Glutamatergic neuron (in vitro differentiated cells): ENCODE measurements around the gene FRK. TPM values are rescaled to one million over a fixed set of nuclear protein-coding genes. Genes with fewer than 3 reads are reported as not detected.
"Not testable (repeated sequence)": the region's sequence is repeated elsewhere in the genome, so short reads cannot be mapped to it uniquely, and the experiment has no call there.

Experiments used
- DNase-seq: peaks from one replicate; pipeline ENCODE4 v3.0.0; 2022
- H3K27ac Mint-ChIP-seq: one replicate; pipeline ENCODE4 v1.8.0; 2020; ENCODE audit warnings: mild to moderate bottlenecking, mixed read lengths, inconsistent platforms; ENCODE audit not compliant: unreplicated experiment
- H3K27me3 Mint-ChIP-seq: one replicate; pipeline ENCODE4 v1.8.0; 2020; ENCODE audit warnings: mild to moderate bottlenecking, moderate library complexity, mixed read lengths, inconsistent platforms; ENCODE audit not compliant: unreplicated experiment
- H3K36me3 Mint-ChIP-seq: one replicate; pipeline ENCODE4 v1.8.0; 2020; ENCODE audit warnings: mild to moderate bottlenecking, mixed read lengths, inconsistent platforms; ENCODE audit not compliant: unreplicated experiment
- H3K4me1 Mint-ChIP-seq: one replicate; pipeline ENCODE4 v1.8.0; 2020; ENCODE audit warnings: mild to moderate bottlenecking, low read depth, mixed read lengths, inconsistent platforms; ENCODE audit not compliant: unreplicated experiment
- H3K4me3 Mint-ChIP-seq: one replicate; pipeline ENCODE4 v1.8.0; 2020; ENCODE audit warnings: mild to moderate bottlenecking, mixed read lengths, inconsistent platforms; ENCODE audit not compliant: unreplicated experiment
- H3K9me3 Mint-ChIP-seq: one replicate; pipeline ENCODE4 v1.8.0; 2020; ENCODE audit warnings: mild to moderate bottlenecking, moderate library complexity, mixed read lengths, inconsistent platforms; ENCODE audit not compliant: unreplicated experiment
- CTCF ChIP-seq: fragments of 200-600 bp; sonication (generic); IDR thresholded peaks from one replicate; pipeline ENCODE4 v1.5.0; 2021; ENCODE audit not compliant: partially characterized antibody, unreplicated experiment
- total RNA-seq: library from RNA; stranded (reverse); fragmentation: NEBNext Ultra II Directional; extraction: Animal tissue kit (Norgen Biotek cat#: 25700); gene quantifications from one replicate; pipeline ENCODE4 v1.2.1, GENCODE V29; 2021; ENCODE audit not compliant: unreplicated experiment

FRK gene
- total RNA-seq, 1 donor from 2014 or later: 0.37 TPM

- H3K27ac Mint-ChIP-seq: no peak overlapping the region
- H3K27me3 Mint-ChIP-seq: no peaks in the 10 kb centered on the region
- TF ChIP-seq CTCF: no peak
Observed at GRCh38 chr6:115945306-115945705, 115.4 kb downstream of the FRK start.

GRCh38 chr6:115944829-115945228 lies 115.9 kb downstream of the FRK start:
- H3K27me3 Mint-ChIP-seq, H3K27ac Mint-ChIP-seq, DNase-seq, H3K4me3 Mint-ChIP-seq, H3K9me3 Mint-ChIP-seq, H3K36me3 Mint-ChIP-seq, H3K4me1 Mint-ChIP-seq: not testable (repeated sequence)

More at GRCh38 chr6:115945306-115945705, 115.4 kb downstream of the FRK start:
- no peak for DNase-seq
- Mint-ChIP-seq H3K36me3 (peaks cover 4% of the 10 kb centered on the region), H3K9me3 (peaks cover under 1% of the 10 kb centered on the region), H3K4me1 (no peaks in the 10 kb centered on the region), H3K4me3 (no peak overlapping the region)

GRCh38 chr6:115937502-115937901 lies 123.2 kb downstream of the FRK start:
- not testable (repeated sequence) for DNase-seq, H3K27me3 Mint-ChIP-seq, H3K36me3 Mint-ChIP-seq, H3K9me3 Mint-ChIP-seq, H3K27ac Mint-ChIP-seq, H3K4me3 Mint-ChIP-seq, H3K4me1 Mint-ChIP-seq

- TF ChIP-seq CTCF: no peak
- H3K27ac Mint-ChIP-seq: no peak overlapping the region
- H3K9me3 Mint-ChIP-seq: peaks cover 6% of the 10 kb centered on the region
- peaks cover 2% of the 10 kb centered on the region for H3K27me3 Mint-ChIP-seq
- H3K36me3 Mint-ChIP-seq: no peaks in the 10 kb centered on the region
- H3K4me1 Mint-ChIP-seq: no peaks in the 10 kb centered on the region
- DNase-seq: no peak
- no peak overlapping the region for H3K4me3 Mint-ChIP-seq
Observed at GRCh38 chr6:115935361-115935760, 125.3 kb downstream of the FRK start.

DNA sequence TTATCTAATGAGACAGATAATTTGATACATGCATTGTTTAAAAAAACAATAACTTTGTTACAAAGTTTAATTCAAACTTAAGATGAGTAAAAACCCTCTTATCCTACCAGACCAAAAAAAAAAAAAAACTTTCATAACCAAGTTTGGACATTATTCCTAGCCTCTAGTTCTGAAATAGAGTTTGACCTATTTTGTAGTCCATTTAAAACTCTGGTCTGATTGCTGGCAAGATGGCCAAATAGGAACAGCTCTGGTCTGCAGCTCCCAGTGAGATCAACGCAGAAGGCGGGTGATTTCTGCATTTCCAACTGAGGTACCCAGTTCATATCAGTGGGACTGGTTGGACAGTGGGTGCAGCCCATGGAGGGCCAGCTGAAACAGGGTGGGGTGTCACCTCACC lies 125.9 kb downstream of the FRK start:
- Mint-ChIP-seq H3K4me3 (no peak overlapping the region), H3K27ac (no peak overlapping the region), H3K9me3 (peaks cover 4% of the 10 kb centered on the region), H3K4me1 (no peaks in the 10 kb centered on the region), H3K27me3 (peaks cover 2% of the 10 kb centered on the region), H3K36me3 (no peaks in the 10 kb centered on the region)
- no peak for TF ChIP-seq CTCF
- DNase-seq: no peak

DNA sequence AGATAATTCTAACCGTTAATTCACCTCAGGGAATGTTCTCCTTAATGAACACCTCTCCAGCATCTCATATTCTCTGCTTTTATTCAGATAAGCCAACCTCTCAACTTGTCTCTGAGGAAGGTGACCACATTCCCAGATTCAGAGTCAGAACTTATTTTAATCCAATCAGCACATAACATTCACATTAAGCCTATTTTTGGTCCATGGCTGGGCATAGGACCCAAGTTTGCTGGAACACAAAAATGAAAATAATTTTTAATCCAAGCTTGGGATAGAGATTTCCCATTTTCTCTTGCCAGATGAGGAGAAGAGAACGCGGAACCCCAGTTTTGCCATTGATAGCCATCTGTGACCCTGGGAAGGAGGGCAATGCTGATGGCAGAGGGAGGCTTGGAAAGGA lies 126.5 kb downstream of the FRK start:
- DNase-seq: no peak
- Mint-ChIP-seq H3K9me3 (peaks cover 3% of the 10 kb centered on the region), H3K4me3 (no peak overlapping the region), H3K4me1 (no peaks in the 10 kb centered on the region), H3K27me3 (peaks cover 2% of the 10 kb centered on the region), H3K27ac (no peak overlapping the region), H3K36me3 (no peaks in the 10 kb centered on the region)
- no peak for TF ChIP-seq CTCF
